H1 (cell line): Measurements from ENCODE around the gene GAS7. TPM values are rescaled to one million over a fixed set of nuclear protein-coding genes. Genes with fewer than 3 reads are reported as not detected.

ENCODE experiments used
- CTCF ChIA-PET: fragments of 300-600 bp; sonication (Branson Sonifier 250); formaldehyde crosslinking; loops from one replicate; lab custom pipeline; 2021; ENCODE audit not compliant: partially characterized antibody; lab: Charles Lee
- POLR2A ChIA-PET: fragments of 300-600 bp; sonication (Branson Sonifier 250); formaldehyde crosslinking; loops from one replicate; lab custom pipeline; 2021; ENCODE audit warnings: inconsistent platforms; ENCODE audit not compliant: partially characterized antibody; lab: Charles Lee
- DNase-seq, 2 experiments: peaks; one replicate each; pipeline versions ENCODE4 v3.0.0 to v3.0.0-alpha.2; 2010 to 2022; ENCODE audit warnings: low spot score in 2 of 2, low read depth in 1 of 2, mixed read lengths in 1 of 2
- FAIRE-seq: peaks from 2 replicates; lab custom pipeline; 2011; peaks lifted over from hg19 to GRCh38; lab: Jason Lieb, UNC
- H2AFZ ChIP-seq: 2 replicates; pipeline ENCODE4 v1.8.1; 2012; ENCODE audit warnings: low read length, inconsistent platforms
- H2AK5ac ChIP-seq: 2 replicates; pipeline ENCODE4 v1.6.1; 2013; ENCODE audit warnings: low read depth, low read length
- H2BK120ac ChIP-seq: replicated peaks from 2 replicates; pipeline ENCODE3; 2013; ENCODE audit warnings: low read depth, low read length, inconsistent platforms
- H2BK12ac ChIP-seq: 2 replicates; pipeline ENCODE4 v1.6.1; 2013; ENCODE audit warnings: low read depth, low read length
- H2BK15ac ChIP-seq: 2 replicates; pipeline ENCODE4 v1.6.1; 2013; ENCODE audit warnings: low read length
- H2BK20ac ChIP-seq: 2 replicates; pipeline ENCODE4 v1.6.1; 2013; ENCODE audit warnings: low read length
- H2BK5ac ChIP-seq: 2 replicates; pipeline ENCODE4 v1.6.1; 2013; ENCODE audit warnings: low read depth, low read length
- H3K14ac ChIP-seq: 2 replicates; pipeline ENCODE4 v1.6.1; 2013; ENCODE audit warnings: inconsistent platforms; ENCODE audit not compliant: insufficient read length
- H3K18ac ChIP-seq: 2 replicates; pipeline ENCODE4 v1.6.1; 2013; ENCODE audit warnings: low read length; ENCODE audit errors: extremely low read depth
- H3K23ac ChIP-seq: 2 replicates; pipeline ENCODE4 v1.6.1; 2013; ENCODE audit warnings: inconsistent platforms; ENCODE audit not compliant: insufficient read length
- H3K23me2 ChIP-seq: 2 replicates; pipeline ENCODE4 v1.6.1; 2013; ENCODE audit warnings: low read depth, low read length
- H3K27ac ChIP-seq: 2 replicates; pipeline ENCODE4 v1.6.1; 2011; ENCODE audit warnings: low read depth, low read length, inconsistent platforms
- H3K27me3 ChIP-seq, 4 experiments: replicated peaks in 1 of 4; 1 replicate in 1 of 4; 2 replicates in 3 of 4; pipeline versions ENCODE4 v1.6.1 to v1.8.1; 2011 to 2013; ENCODE audit warnings: low read length in 3 of 4, mild to moderate bottlenecking in 3 of 4, inconsistent platforms in 2 of 4, mixed read lengths in 2 of 4, moderate library complexity in 1 of 4; ENCODE audit not compliant: control insufficient read depth in 3 of 4, insufficient read depth in 3 of 4; ENCODE audit errors: extremely low read depth in 1 of 4
- H3K36me3 ChIP-seq, 4 experiments: 2 replicates each; pipeline versions ENCODE4 v1.6.1 to v1.8.1; 2011 to 2013; ENCODE audit warnings: mild to moderate bottlenecking in 4 of 4, low read length in 3 of 4, moderate library complexity in 2 of 4, control low read depth in 1 of 4, inconsistent platforms in 1 of 4; ENCODE audit not compliant: insufficient read depth in 4 of 4, control insufficient read depth in 2 of 4
- H3K4ac ChIP-seq: replicated peaks from 2 replicates; pipeline ENCODE3; 2013; ENCODE audit warnings: low read length, low read depth, mixed read lengths, inconsistent platforms; ENCODE audit not compliant: insufficient read length
- H3K4me1 ChIP-seq, 4 experiments: replicated peaks in 1 of 4; 1 replicate in 1 of 4; 2 replicates in 3 of 4; pipeline versions ENCODE4 v1.6.1 to v1.8.1; 2011 to 2013; ENCODE audit warnings: low read length in 3 of 4, inconsistent platforms in 2 of 4, mixed read lengths in 1 of 4; ENCODE audit not compliant: insufficient read depth in 4 of 4, control insufficient read depth in 3 of 4
- H3K4me2 ChIP-seq, 2 experiments: 2 replicates each; pipeline versions ENCODE4 v1.6.1 to v1.8.1; 2011 to 2013; ENCODE audit warnings: low read depth in 2 of 2, low read length in 2 of 2, control low read depth in 1 of 2, inconsistent platforms in 1 of 2, mild to moderate bottlenecking in 1 of 2; ENCODE audit not compliant: insufficient read depth in 1 of 2
- H3K4me3 ChIP-seq, 4 experiments: fragments of 200-600, 300-600 bp in 1 of 4; sonication (generic), shearing (Covaris generic), sonication (Bioruptor Twin) in 1 of 4; 2 replicates each; pipeline versions ENCODE4 v1.5.1 to v1.8.1; 2011 to 2016; ENCODE audit warnings: low read length in 4 of 4, low read depth in 3 of 4, control low read depth in 2 of 4, inconsistent platforms in 2 of 4, mild to moderate bottlenecking in 2 of 4, mixed read lengths in 1 of 4, moderate library complexity in 1 of 4; ENCODE audit not compliant: insufficient read depth in 2 of 4; ENCODE audit errors: extremely low read depth in 1 of 4
- H3K56ac ChIP-seq: replicated peaks from 2 replicates; pipeline ENCODE3; 2013; ENCODE audit warnings: low read depth, mild to moderate bottlenecking, mixed read lengths, low read length, inconsistent platforms; ENCODE audit not compliant: insufficient read length
- H3K79me1 ChIP-seq: 2 replicates; pipeline ENCODE4 v1.6.1; 2013; ENCODE audit warnings: low read depth, low read length, control low read depth
- H3K79me2 ChIP-seq, 2 experiments: 2 replicates each; pipeline versions ENCODE4 v1.6.1 to v1.8.1; 2012 to 2013; ENCODE audit warnings: low read length in 2 of 2, mild to moderate bottlenecking in 2 of 2, inconsistent platforms in 1 of 2; ENCODE audit not compliant: insufficient read depth in 2 of 2, control insufficient read depth in 1 of 2
- H3K9ac ChIP-seq, 4 experiments: replicated peaks in 1 of 4; 1 replicate in 1 of 4; 2 replicates in 3 of 4; pipeline versions ENCODE4 v1.6.1 to v1.8.1; 2011 to 2013; ENCODE audit warnings: low read depth in 3 of 4, low read length in 3 of 4, control low read depth in 2 of 4, mild to moderate bottlenecking in 2 of 4, moderate library complexity in 2 of 4, inconsistent platforms in 1 of 4; ENCODE audit errors: extremely low read depth in 1 of 4
- H3K9me3 ChIP-seq, 2 experiments: 2 replicates each; pipeline versions ENCODE4 v1.6.1 to v1.8.1; 2012 to 2013; ENCODE audit warnings: mild to moderate bottlenecking in 2 of 2, moderate library complexity in 2 of 2, control low read depth in 1 of 2, inconsistent platforms in 1 of 2, low read depth in 1 of 2, low read length in 1 of 2, mixed read lengths in 1 of 2; ENCODE audit not compliant: insufficient read depth in 2 of 2
- H4K20me1 ChIP-seq, 2 experiments: replicated peaks in 1 of 2; 2 replicates each; pipeline versions ENCODE3 to v1.8.1; 2011 to 2013; ENCODE audit warnings: inconsistent platforms in 2 of 2, low read length in 2 of 2, mild to moderate bottlenecking in 1 of 2; ENCODE audit not compliant: insufficient read depth in 2 of 2, control insufficient read depth in 1 of 2
- H4K5ac ChIP-seq: 2 replicates; pipeline ENCODE4 v1.6.1; 2013; ENCODE audit warnings: low read length, low read depth, mixed read lengths, inconsistent platforms; ENCODE audit not compliant: insufficient read length
- H4K8ac ChIP-seq: 2 replicates; pipeline ENCODE4 v1.8.0; 2013; ENCODE audit warnings: mild to moderate bottlenecking, moderate library complexity, low read length, inconsistent platforms; ENCODE audit not compliant: insufficient read depth; ENCODE audit errors: extremely low read depth
- H4K91ac ChIP-seq: replicated peaks from 2 replicates; pipeline ENCODE3; 2013; ENCODE audit warnings: low read length, mixed read lengths, inconsistent platforms; ENCODE audit not compliant: insufficient read length
- WGBS, 2 experiments: shearing (Covaris generic) in 1 of 2; methylation state at CpG; one replicate each; pipeline versions ENCODE4 v1.1.6 to v1.1.7; 2013 to 2015; ENCODE audit warnings: low lambda C conversion rate in 2 of 2, mixed read lengths in 2 of 2, inconsistent platforms in 1 of 2, low coverage in 1 of 2, missing lambda C conversion rate in 1 of 2; ENCODE audit not compliant: insufficient replicate concordance in 2 of 2, insufficient coverage in 1 of 2, insufficient read length in 1 of 2; ENCODE audit errors: extremely low coverage in 1 of 2, missing lambda C conversion rate in 1 of 2; 5-methylcytosine and 5-hydroxymethylcytosine counted together
- polyA plus RNA-seq, 7 experiments: library from polyadenylated mRNA; depleted of rRNA in 3 of 7; stranded (reverse) in 5 of 7; unstranded in 2 of 7; fragments of >200 nt in 5 of 7; fragments of 200-250 nt in 2 of 7; gene quantifications; 1 replicate in 5 of 7; 2 replicates in 1 of 7; 4 replicates in 1 of 7; pipeline versions ENCODE4 v1.2.1 to v1.2.3, GENCODE V29; 2011 to 2013; ENCODE audit warnings: missing spikeins in 2 of 7, mixed read lengths in 2 of 7
- total RNA-seq: library from RNA; stranded (reverse); fragmentation: NEBNext Ultra II Directional; extraction: Animal tissue kit (Norgen Biotek cat#: 25700); gene quantifications from 2 replicates; pipeline ENCODE4 v1.2.1, GENCODE V29; 2021

GAS7 gene
- total and polyA plus RNA-seq, 2 of the 8 experiments (the other 6 are each of a cell fraction or from before 2014, with no cell fraction given) = 5.0 to 14.5 TPM

GRCh38 chr17:10172778-10173177, 25.6 kb downstream of the GAS7 start:
- H2BK15ac ChIP-seq = no peak overlapping the region
- H3K27ac ChIP-seq = no peak overlapping the region
- H3K23me2 ChIP-seq = no peaks in the 10 kb centered on the region
- no peak overlapping the region for H3K18ac ChIP-seq
- no peak overlapping the region for H2AK5ac ChIP-seq
- 0 out of 2 replicates have a peak, but pooled peaks cover 3% of the 10 kb centered on the region for H3K79me1 ChIP-seq
- H3K4me2 ChIP-seq = no peak overlapping the region
- H4K8ac ChIP-seq = no peak overlapping the region
- no peaks in the 10 kb centered on the region; a peak in 1 of 7 replicates for H3K27me3 ChIP-seq
- peaks cover 0 to 4% of the 10 kb centered on the region in 2 experiments; a peak in 1 of 4 replicates for H3K9me3 ChIP-seq
- H3K4ac ChIP-seq = no peak overlapping the region
- DNase-seq (no peak), FAIRE-seq (no peak)
- no peak overlapping the region for H3K56ac ChIP-seq
- H2AFZ ChIP-seq = no peak overlapping the region
- CTCF ChIA-PET = interaction anchor here (0.8 kb wide), 1 partner anchor 216 kb away, joined by 4 read pairs; no protein-coding TSS in a partner anchor
- no peak overlapping the region for H3K4me3 ChIP-seq
- no peak overlapping the region for H4K91ac ChIP-seq
- no peak overlapping the region for H3K23ac ChIP-seq
- no peaks in the 10 kb centered on the region for H4K20me1 ChIP-seq
- no peaks in the 10 kb centered on the region for H3K79me2 ChIP-seq
- H3K36me3 ChIP-seq = no peaks in the 10 kb centered on the region
- 88% methylated on average over 6 of the region's 6 CpGs; no CpG with 5 or more reads in 1 of the 2 experiments for WGBS, 2 experiments
- no peak overlapping the region for H2BK5ac ChIP-seq
- POLR2A ChIA-PET = no interaction called here
- H4K5ac ChIP-seq = no peak overlapping the region
- peaks cover 6 to 12% (median 11%) of the 10 kb centered on the region in 4 experiments for H3K4me1 ChIP-seq
- no peak overlapping the region for H3K9ac ChIP-seq
- H3K14ac ChIP-seq = no peak overlapping the region
- H2BK20ac ChIP-seq = no peak overlapping the region
- H2BK120ac ChIP-seq = no peak overlapping the region
- no peak overlapping the region for H2BK12ac ChIP-seq
